Mesendoderm (in vitro differentiated cells): ENCODE results near the gene AJM1.
"Not testable (repeated sequence)": the region's sequence is repeated elsewhere in the genome, so short reads cannot be mapped to it uniquely, and the experiment has no call there.

Source experiments
- DNase-seq: peaks from one replicate; pipeline ENCODE4 v3.0.0; 2013
- H2AK5ac ChIP-seq: 2 replicates; pipeline ENCODE4 v1.6.1; 2013; ENCODE audit warnings: low read length, inconsistent platforms
- H2BK120ac ChIP-seq: 2 replicates; pipeline ENCODE4 v1.6.1; 2013; ENCODE audit warnings: low read depth, mild to moderate bottlenecking, low read length, moderate library complexity, mixed read lengths
- H2BK15ac ChIP-seq: replicated peaks from 2 replicates; pipeline ENCODE4 v1.6.1; 2013; ENCODE audit warnings: low read depth, mild to moderate bottlenecking, moderate library complexity
- H2BK5ac ChIP-seq: 2 replicates; pipeline ENCODE4 v1.6.1; 2013; ENCODE audit warnings: low read length, inconsistent platforms
- H3K18ac ChIP-seq: 2 replicates; pipeline ENCODE4 v1.6.1; 2013; ENCODE audit warnings: mild to moderate bottlenecking, low read length, mixed read lengths
- H3K23ac ChIP-seq: one replicate; pipeline ENCODE4 v1.6.1; 2013; ENCODE audit warnings: low read length
- H3K27ac ChIP-seq: 2 replicates; pipeline ENCODE4 v1.5.1; 2013; ENCODE audit warnings: low read depth, mild to moderate bottlenecking, inconsistent platforms, low read length, moderate library complexity
- H3K27me3 ChIP-seq: 2 replicates; pipeline ENCODE4 v1.6.1; 2013; ENCODE audit warnings: low read length, control low read depth, mild to moderate bottlenecking, inconsistent platforms; ENCODE audit not compliant: insufficient read depth, poor library complexity
- H3K36me3 ChIP-seq: 2 replicates; pipeline ENCODE4 v1.6.1; 2013; ENCODE audit warnings: low read length, inconsistent platforms; ENCODE audit not compliant: control insufficient read depth, insufficient read depth
- H3K4ac ChIP-seq: one replicate; pipeline ENCODE4 v1.6.1; 2013; ENCODE audit warnings: low read depth, mild to moderate bottlenecking, low read length, moderate library complexity
- H3K4me1 ChIP-seq: 2 replicates; pipeline ENCODE4 v1.6.1; 2013; ENCODE audit warnings: low read depth, low read length, inconsistent platforms; ENCODE audit not compliant: control insufficient read depth
- H3K4me2 ChIP-seq: 2 replicates; pipeline ENCODE4 v1.6.1; 2013; ENCODE audit warnings: low read length
- H3K4me3 ChIP-seq: 2 replicates; pipeline ENCODE4 v1.5.1; 2013; ENCODE audit warnings: mild to moderate bottlenecking, low read length
- H3K56ac ChIP-seq: one replicate; pipeline ENCODE4 v1.6.1; 2013; ENCODE audit warnings: low read length
- H3K79me1 ChIP-seq: 2 replicates; pipeline ENCODE4 v1.6.1; 2013; ENCODE audit warnings: low read length, inconsistent platforms
- H3K79me2 ChIP-seq: 2 replicates; pipeline ENCODE4 v1.6.1; 2013; ENCODE audit warnings: mild to moderate bottlenecking, low read length; ENCODE audit not compliant: control insufficient read depth, insufficient read depth
- H3K9ac ChIP-seq: 2 replicates; pipeline ENCODE4 v1.6.1; 2013; ENCODE audit warnings: low read length, inconsistent platforms
- H4K5ac ChIP-seq: one replicate; pipeline ENCODE4 v1.6.1; 2013; ENCODE audit warnings: low read length
- H4K8ac ChIP-seq: one replicate; pipeline ENCODE4 v1.6.1; 2013; ENCODE audit warnings: low read depth, mild to moderate bottlenecking, control low read depth, low read length, moderate library complexity
- WGBS: extraction: QIAGEN DNeasy Blood & Tissue Kit; methylation state at CpG from one replicate; pipeline ENCODE4 v1.1.7; 2013; ENCODE audit warnings: low lambda C conversion rate, missing lambda C conversion rate; ENCODE audit not compliant: insufficient coverage; ENCODE audit errors: extremely low coverage; 5-methylcytosine and 5-hydroxymethylcytosine counted together

Gene AJM1

DNA sequence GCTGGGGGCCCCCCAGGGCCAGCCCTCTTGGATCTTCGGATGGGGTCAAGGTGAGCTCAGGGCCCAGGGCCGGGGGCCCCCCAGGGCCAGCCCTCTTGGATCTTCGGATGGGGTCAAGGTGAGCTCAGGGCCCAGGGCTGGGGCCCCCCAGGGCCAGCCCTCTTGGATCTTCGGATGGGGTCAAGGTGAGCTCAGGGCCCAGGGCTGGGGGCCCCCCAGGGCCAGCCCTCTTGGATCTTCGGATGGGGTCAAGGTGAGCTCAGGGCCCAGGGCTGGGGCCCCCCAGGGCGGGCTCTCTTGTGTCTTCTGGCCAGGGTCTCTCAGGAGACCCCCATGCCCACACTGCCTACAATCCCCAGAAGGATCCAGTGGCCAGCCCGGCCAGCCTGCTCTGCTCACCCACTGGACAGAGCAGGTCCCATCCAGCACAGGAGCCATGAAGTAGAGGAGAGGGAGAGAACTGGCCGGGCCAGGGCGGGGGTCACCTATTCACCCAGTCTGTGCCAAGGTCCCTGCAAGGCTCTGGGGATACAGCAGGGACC lies 39.2 kb upstream of the AJM1 start:
- H3K4me3 ChIP-seq, H3K27me3 ChIP-seq, H4K8ac ChIP-seq, H2BK5ac ChIP-seq, H3K56ac ChIP-seq, H2BK15ac ChIP-seq, H3K23ac ChIP-seq, H3K79me1 ChIP-seq, H3K9ac ChIP-seq, H2BK120ac ChIP-seq, H2AK5ac ChIP-seq, H3K18ac ChIP-seq, H3K4me1 ChIP-seq, DNase-seq, H3K79me2 ChIP-seq, H3K4me2 ChIP-seq, H3K27ac ChIP-seq, H4K5ac ChIP-seq, H3K36me3 ChIP-seq, H3K4ac ChIP-seq: not testable (repeated sequence)
- WGBS, result no CpG with 5 or more reads among the region's 9 CpGs

DNA sequence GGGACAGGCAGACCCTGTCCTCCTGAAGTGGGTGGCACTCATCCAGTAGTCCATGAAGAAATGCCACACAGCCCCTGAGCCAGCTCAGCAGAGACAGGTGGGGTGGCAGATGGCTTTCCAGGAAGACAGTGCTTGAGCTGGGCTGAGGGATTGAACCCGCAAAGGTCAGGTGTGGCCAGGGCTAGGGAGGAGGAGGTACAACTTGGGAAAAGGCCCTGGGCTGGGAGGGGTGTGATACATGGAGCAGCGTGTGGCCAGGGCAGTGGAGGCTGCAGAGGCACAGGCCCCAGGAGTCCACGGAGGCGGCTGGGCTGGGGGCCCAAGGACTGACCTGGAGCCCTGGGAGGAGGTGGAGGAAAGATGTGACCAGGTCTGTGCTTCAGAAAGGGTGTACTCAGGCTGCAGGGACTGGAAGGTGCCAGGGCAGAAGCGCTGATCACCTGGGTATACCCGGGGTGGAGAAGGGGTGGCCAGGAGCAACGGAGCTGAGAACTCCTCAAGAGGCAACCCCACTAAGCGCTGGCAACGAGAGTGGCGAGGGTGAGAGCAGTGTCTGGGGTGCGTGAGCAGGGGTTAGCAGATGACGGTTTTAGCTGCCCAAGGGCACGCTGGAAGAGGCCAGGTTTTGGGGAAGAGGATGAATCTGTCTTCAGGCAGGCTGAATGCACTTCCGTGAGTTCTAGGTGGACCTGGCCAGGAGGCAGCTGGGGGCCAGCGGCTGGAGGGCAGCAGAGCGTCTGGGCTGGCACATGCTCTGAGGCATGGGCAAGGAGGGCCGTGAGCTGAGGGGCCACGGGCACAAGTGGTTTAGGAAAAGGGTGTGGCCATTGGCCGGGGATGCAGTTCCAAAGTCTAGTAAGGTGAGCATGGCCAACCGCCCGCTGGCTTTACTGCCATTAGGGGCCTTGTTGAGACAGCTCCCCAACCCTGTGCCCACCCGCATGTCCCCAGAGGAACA lies 38.4 kb upstream of the AJM1 start:
- H3K79me2 ChIP-seq, result peaks cover 8% of the 10 kb centered on the region
- no peaks in the 10 kb centered on the region for H3K36me3 ChIP-seq
- no peak overlapping the region for H3K23ac ChIP-seq
- H3K27ac ChIP-seq, result no peak overlapping the region
- H3K79me1 ChIP-seq, result no peaks in the 10 kb centered on the region
- no peak overlapping the region for H3K9ac ChIP-seq
- no peak for DNase-seq
- no peak overlapping the region for H4K8ac ChIP-seq
- no peak overlapping the region for H3K18ac ChIP-seq
- H3K27me3 ChIP-seq, result no peaks in the 10 kb centered on the region
- H3K4ac ChIP-seq, result no peak overlapping the region
- H3K56ac ChIP-seq, result no peak overlapping the region
- WGBS, result no CpG with 5 or more reads among the region's 22 CpGs
- H2BK15ac ChIP-seq, result no peak overlapping the region
- no peak overlapping the region for H3K4me3 ChIP-seq
- no peak overlapping the region for H4K5ac ChIP-seq
- no peak overlapping the region for H2AK5ac ChIP-seq
- H3K4me1 ChIP-seq, result peaks cover 1% of the 10 kb centered on the region
- H3K4me2 ChIP-seq, result no peak overlapping the region
- H2BK5ac ChIP-seq, result no peak overlapping the region
- H2BK120ac ChIP-seq, result no peak overlapping the region

DNA sequence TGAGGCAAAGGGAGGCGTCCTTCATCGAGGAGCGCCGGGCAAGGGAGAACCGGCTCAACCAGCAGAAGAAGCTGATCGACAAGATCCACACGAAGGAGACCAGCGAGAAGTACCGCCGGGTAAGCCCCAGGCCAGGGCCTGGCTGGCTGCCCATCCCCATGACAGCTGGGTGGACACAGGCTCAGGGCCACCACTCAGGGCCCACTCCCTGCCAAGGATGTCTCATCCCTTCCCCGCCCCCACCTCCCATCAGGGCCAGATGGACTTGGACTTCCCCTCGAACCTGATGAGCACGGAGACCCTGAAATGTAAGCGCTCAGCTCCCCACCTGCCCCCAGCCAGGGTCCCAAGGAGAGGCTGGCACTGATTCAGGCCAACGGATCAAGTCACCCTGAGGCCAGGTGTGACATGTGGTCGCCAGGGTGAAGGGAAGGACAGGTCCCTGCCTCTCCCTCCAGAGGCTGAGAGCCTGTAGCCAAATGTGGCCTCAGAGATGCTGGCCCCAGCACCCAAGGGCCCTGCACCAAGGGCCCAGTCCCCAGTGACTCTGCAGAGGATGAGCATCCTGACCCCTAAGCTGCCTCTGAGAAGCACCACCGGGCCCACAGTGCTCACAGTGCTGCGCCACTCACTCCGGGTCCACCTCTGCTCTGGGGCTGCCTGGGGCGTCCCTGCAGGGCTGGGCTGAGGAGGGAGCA lies 37.6 kb upstream of the AJM1 start:
- Histone ChIP-seq H3K4ac (no peak overlapping the region), H4K8ac (no peak overlapping the region), H3K79me1 (peaks cover 4% of the 10 kb centered on the region), H3K56ac (no peak overlapping the region), H3K23ac (no peak overlapping the region), H3K4me3 (no peak overlapping the region), H3K79me2 (peaks cover 16% of the 10 kb centered on the region), H3K18ac (no peak overlapping the region), H3K27me3 (no peaks in the 10 kb centered on the region), H3K27ac (no peak overlapping the region), H2BK15ac (no peak overlapping the region), H4K5ac (no peak overlapping the region), H3K9ac (no peak overlapping the region), H3K36me3 (no peaks in the 10 kb centered on the region), H3K4me1 (peaks cover 3% of the 10 kb centered on the region), H3K4me2 (no peak overlapping the region), H2AK5ac (no peak overlapping the region), H2BK5ac (no peak overlapping the region), H2BK120ac (no peak overlapping the region)
- no peak for DNase-seq
- WGBS, result no CpG with 5 or more reads among the region's 20 CpGs

DNA sequence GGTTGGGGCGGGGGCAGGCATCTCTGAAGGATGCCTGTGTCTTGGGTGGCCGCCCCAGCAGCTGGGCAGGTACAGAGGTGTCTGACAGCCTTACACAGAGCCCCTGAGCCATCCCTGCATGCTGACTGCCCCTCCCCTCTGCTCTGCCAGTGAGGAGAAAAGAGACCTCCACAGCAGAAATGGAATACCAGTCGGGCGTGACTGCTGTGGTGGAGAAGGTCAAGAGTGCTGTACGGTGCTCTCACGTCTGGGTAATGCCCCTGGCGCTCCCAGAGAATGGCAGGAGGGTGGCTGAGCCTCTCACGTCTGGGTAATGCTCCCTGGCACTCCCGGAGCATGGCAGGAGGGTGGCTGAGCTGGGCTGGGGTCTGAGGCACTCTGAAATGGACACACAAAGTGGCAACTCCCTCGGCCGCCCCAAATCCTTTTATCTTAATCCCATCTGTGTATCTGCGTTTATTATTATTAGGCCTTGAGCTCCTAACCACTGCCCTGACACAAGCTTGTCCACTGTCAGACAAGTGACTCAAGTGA lies 37.0 kb upstream of the AJM1 start:
- H4K8ac ChIP-seq, result no peak overlapping the region
- no peak overlapping the region for H2AK5ac ChIP-seq
- WGBS, result no CpG with 5 or more reads among the region's 12 CpGs

DNA sequence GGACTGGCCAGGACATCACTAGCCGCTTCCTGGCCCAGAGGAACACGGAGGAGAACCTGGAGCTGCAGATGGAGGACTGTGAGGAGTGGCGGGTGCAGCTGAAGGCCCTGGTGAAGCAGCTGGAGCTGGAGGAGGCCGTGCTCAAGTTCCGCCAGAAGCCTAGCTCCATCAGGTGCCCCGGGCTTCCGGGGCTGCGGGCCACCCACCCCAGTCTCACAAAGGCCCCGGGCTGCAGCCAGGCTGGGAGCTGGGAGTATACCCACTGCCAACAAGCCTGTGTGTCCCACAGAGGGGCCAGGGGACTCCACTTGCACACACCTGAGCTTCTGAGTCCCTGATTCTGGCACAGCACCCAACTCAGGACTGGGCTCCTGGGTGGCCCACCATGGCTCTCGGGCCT lies 36.2 kb upstream of the AJM1 start:
- no CpG with 5 or more reads among the region's 10 CpGs for WGBS

More for the DNA sequence above, 37.0 kb upstream of the AJM1 start:
- H2BK5ac ChIP-seq, result no peak overlapping the region
- H3K4me1 ChIP-seq, result peaks cover 6% of the 10 kb centered on the region
- H3K56ac ChIP-seq, result no peak overlapping the region
- H3K9ac ChIP-seq, result no peak overlapping the region
- H3K23ac ChIP-seq, result no peak overlapping the region
- H3K27ac ChIP-seq, result no peak overlapping the region
- H2BK15ac ChIP-seq, result no peak overlapping the region
- H3K4ac ChIP-seq, result no peak overlapping the region
- DNase-seq, result no peak
- no peaks in the 10 kb centered on the region for H3K36me3 ChIP-seq
- H3K18ac ChIP-seq, result no peak overlapping the region
- no peaks in the 10 kb centered on the region for H3K27me3 ChIP-seq
- no peak overlapping the region for H3K4me3 ChIP-seq
- no peak overlapping the region for H2BK120ac ChIP-seq
- H3K79me1 ChIP-seq, result peaks cover 7% of the 10 kb centered on the region
- H3K79me2 ChIP-seq, result peaks cover 21% of the 10 kb centered on the region
- no peak overlapping the region for H3K4me2 ChIP-seq
- no peak overlapping the region for H4K5ac ChIP-seq

More for the DNA sequence above, 36.2 kb upstream of the AJM1 start:
- Histone ChIP-seq H3K9ac (no peak overlapping the region), H2BK15ac (no peak overlapping the region), H3K4me2 (no peak overlapping the region), H2BK5ac (no peak overlapping the region), H2BK120ac (no peak overlapping the region), H3K27ac (no peak overlapping the region), H4K5ac (no peak overlapping the region), H4K8ac (no peak overlapping the region), H3K36me3 (no peaks in the 10 kb centered on the region), H2AK5ac (no peak overlapping the region), H3K79me1 (peaks cover 11% of the 10 kb centered on the region), H3K4me3 (no peak overlapping the region), H3K56ac (no peak overlapping the region), H3K27me3 (no peaks in the 10 kb centered on the region), H3K4ac (no peak overlapping the region), H3K4me1 (peaks cover 4% of the 10 kb centered on the region), H3K18ac (no peak overlapping the region), H3K23ac (no peak overlapping the region), H3K79me2 (peaks cover 26% of the 10 kb centered on the region)
- DNase-seq, result no peak
